Vagina (tissue), 2 donors: ENCODE data around the gene TPRN. TPM values are rescaled to one million over a fixed set of nuclear protein-coding genes. Genes with fewer than 3 reads are reported as not detected.
A peak's percentile ranks its signal among the peaks of the same experiment; 100 is the strongest.

Experiments used
- DNase-seq, 2 donors: peaks; one replicate each; pipeline ENCODE4 v3.0.0-alpha.2; 2017; ENCODE audit errors: extremely low spot score in 2 of 2
- H3K27ac ChIP-seq: fragments of 200-600 bp; sonication (generic); one replicate; pipeline ENCODE4 v1.5.1; 2019
- H3K27me3 ChIP-seq: fragments of 200-600 bp; sonication (generic); one replicate; pipeline ENCODE4 v1.5.1; 2019
- H3K36me3 ChIP-seq, 2 donors: fragments of 200-600 bp; sonication (generic); one replicate each; pipeline ENCODE4 v1.5.1; 2017 to 2019
- H3K4me1 ChIP-seq: fragments of 200-600 bp; sonication (generic); one replicate; pipeline ENCODE4 v1.5.1; 2019
- H3K4me3 ChIP-seq, 2 donors: fragments of 200-600 bp; sonication (generic); 1 replicate in 1 of 2; 2 replicates in 1 of 2; pipeline ENCODE4 v1.5.1; 2016 to 2019
- H3K9me3 ChIP-seq: fragments of 200-600 bp; sonication (generic); one replicate; pipeline ENCODE4 v1.5.1; 2019
- POLR2A ChIP-seq, 2 donors: fragments of 450-650 bp; IDR thresholded peaks; one replicate each; pipeline ENCODE4 v1.6.1; 2017; ENCODE audit warnings: antibody characterized with exemption in 2 of 2, mild to moderate bottlenecking in 2 of 2, moderate library complexity in 2 of 2
- POLR2AphosphoS5 ChIP-seq, 2 donors: sonication (generic); formaldehyde crosslinking; IDR thresholded peaks; one replicate each; pipeline ENCODE4 v1.9.0; 2017; ENCODE audit warnings: antibody characterized with exemption in 2 of 2, mild to moderate bottlenecking in 2 of 2, low read depth in 1 of 2; ENCODE audit not compliant: insufficient read depth in 1 of 2
- intact Hi-C: fragments of 100-400 bp; cut with DNase I; formaldehyde crosslinking; loops from one replicate; pipeline ENCODE4 v1.15.1; 2023
- total RNA-seq: library from RNA; depleted of rRNA; stranded (reverse); fragments of >200 nt; gene quantifications from one replicate; pipeline ENCODE4 v1.2.3, GENCODE V29; 2016
- TF ChIP-seq, protein P1 (sequence below), 3 experiments: fragments of 450-650 bp in 2 of 3; fragments of 200-600 bp in 1 of 3; sonication (generic) in 1 of 3; IDR thresholded peaks; one replicate each; pipeline ENCODE4 v1.5.1; 2017 to 2019; ENCODE audit warnings: antibody characterized with exemption in 3 of 3, mild to moderate bottlenecking in 2 of 3, moderate library complexity in 2 of 3

The TPRN gene
- total RNA-seq, 1 donor from 2014 or later: 6.9 TPM

DNA sequence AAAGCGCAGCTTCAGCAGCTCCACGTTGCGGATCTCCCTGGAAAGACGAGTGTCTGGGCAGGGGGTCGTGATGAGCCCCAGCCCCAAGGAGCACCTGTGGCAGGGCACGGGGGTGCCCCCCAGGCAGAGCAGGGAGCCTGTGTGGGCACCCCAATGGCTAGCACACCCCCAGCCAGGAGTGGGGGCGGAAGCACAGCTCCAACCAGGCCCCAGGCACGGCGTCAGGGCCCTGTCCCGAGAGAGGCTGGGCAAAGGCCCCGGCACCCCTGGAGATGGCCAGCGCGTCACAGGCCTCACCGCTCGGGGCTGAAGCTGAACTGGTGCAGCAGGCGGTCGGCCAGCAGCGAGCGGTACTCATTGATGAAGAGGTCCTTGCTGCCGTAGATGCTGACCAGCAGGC lies 20.1 kb downstream of the TPRN start:
- H3K36me3 ChIP-seq: peaks cover 0 to 59% of the 10 kb centered on the region in 2 donors
- intact Hi-C loops: no loop called here
- TF ChIP-seq POLR2AphosphoS5 (IDR thresholded peaks at IDR 0.05; ENCODE audit: insufficient read depth in 1 of 2, low read depth in 1 of 2): no peak

DNA sequence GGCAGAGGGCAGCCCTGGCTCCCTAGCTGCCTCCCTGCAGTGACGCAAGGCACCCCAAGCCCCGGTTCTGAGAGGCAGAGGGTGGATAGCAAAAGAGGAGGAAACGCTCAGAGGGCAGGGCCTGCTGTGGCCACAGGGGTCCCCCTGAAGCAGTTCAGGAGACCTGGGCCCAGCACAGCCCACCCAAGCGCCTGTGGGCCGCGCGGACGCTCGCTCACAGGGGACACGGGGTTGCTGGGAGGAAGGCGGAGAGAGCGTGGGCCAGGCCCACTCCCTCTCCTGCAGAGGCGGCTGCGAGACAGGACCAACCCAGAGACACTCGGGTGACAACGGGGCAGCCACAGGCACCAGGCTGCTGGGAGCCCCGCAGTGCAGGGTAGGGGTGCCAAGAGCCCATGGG lies 20.8 kb downstream of the TPRN start:
- Histone ChIP-seq H3K4me1 (peaks cover 9% of the 10 kb centered on the region), H3K27me3 (no peaks in the 10 kb centered on the region), H3K4me3 (no peak overlapping the region), H3K27ac (no peak overlapping the region), H3K9me3 (no peaks in the 10 kb centered on the region), H3K36me3 (peaks cover 0 to 55% of the 10 kb centered on the region in 2 donors)
- TF ChIP-seq, protein P1, sequence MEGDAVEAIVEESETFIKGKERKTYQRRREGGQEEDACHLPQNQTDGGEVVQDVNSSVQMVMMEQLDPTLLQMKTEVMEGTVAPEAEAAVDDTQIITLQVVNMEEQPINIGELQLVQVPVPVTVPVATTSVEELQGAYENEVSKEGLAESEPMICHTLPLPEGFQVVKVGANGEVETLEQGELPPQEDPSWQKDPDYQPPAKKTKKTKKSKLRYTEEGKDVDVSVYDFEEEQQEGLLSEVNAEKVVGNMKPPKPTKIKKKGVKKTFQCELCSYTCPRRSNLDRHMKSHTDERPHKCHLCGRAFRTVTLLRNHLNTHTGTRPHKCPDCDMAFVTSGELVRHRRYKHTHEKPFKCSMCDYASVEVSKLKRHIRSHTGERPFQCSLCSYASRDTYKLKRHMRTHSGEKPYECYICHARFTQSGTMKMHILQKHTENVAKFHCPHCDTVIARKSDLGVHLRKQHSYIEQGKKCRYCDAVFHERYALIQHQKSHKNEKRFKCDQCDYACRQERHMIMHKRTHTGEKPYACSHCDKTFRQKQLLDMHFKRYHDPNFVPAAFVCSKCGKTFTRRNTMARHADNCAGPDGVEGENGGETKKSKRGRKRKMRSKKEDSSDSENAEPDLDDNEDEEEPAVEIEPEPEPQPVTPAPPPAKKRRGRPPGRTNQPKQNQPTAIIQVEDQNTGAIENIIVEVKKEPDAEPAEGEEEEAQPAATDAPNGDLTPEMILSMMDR (IDR thresholded peaks at IDR 0.05): no peak
- TF ChIP-seq POLR2AphosphoS5 (IDR thresholded peaks at IDR 0.05; ENCODE audit: insufficient read depth in 1 of 2, low read depth in 1 of 2) (no peak), POLR2A (IDR thresholded peaks at IDR 0.05) (no peak)
- intact Hi-C loops: no loop called here
- DNase-seq: no peak

More for the DNA sequence above, 20.1 kb downstream of the TPRN start:
- H3K4me1 ChIP-seq: peaks cover 8% of the 10 kb centered on the region
- no peak for DNase-seq
- no peak overlapping the region for H3K4me3 ChIP-seq
- H3K9me3 ChIP-seq: no peaks in the 10 kb centered on the region
- H3K27me3 ChIP-seq: no peaks in the 10 kb centered on the region
- H3K27ac ChIP-seq: no peak overlapping the region

DNA sequence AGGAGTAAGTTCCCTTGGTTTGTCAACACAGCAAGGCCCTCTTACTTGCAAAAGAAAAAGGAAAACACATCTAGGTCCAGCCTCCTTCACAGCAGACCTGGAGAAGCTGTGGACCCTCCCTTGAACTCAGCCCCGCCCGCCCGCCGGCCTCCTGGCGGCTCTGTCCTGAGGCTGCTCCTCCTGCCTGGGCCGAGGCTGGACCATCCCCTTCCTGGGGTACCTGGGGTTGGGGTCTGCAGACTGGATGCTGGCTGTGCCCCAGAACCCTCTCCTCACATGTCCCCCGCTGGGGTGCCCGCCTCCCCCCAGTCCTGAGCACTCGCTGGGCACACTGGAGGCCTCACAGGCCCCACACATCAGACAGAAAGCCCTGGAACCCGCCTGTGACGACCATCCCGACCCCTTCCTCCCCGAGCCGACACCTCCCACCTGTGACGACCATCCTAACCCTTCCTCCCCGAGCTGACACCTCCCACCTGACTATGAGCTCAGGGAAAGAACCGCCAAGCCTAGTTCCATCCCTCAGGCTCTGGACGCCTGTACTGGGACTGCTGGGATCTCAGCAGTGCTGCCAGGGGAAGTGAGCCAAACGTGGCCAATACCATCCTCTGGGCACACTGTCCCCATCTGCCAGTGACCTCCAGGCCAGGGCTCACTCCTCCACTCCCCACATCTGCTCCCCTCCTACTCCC lies 21.5 kb downstream of the TPRN start:
- H3K27ac ChIP-seq: no peak overlapping the region
- TF ChIP-seq POLR2AphosphoS5 (IDR thresholded peaks at IDR 0.05; ENCODE audit: insufficient read depth in 1 of 2, low read depth in 1 of 2) (no peak), POLR2A (IDR thresholded peaks at IDR 0.05) (no peak)
- TF ChIP-seq, protein P1 (IDR thresholded peaks at IDR 0.05): no peak
- intact Hi-C loops: no loop called here
- DNase-seq: no peak
- peaks cover 0 to 54% of the 10 kb centered on the region in 2 donors for H3K36me3 ChIP-seq
- H3K4me3 ChIP-seq: no peak overlapping the region
- peaks cover 13% of the 10 kb centered on the region for H3K4me1 ChIP-seq
- H3K9me3 ChIP-seq: no peaks in the 10 kb centered on the region
- H3K27me3 ChIP-seq: no peaks in the 10 kb centered on the region

DNA sequence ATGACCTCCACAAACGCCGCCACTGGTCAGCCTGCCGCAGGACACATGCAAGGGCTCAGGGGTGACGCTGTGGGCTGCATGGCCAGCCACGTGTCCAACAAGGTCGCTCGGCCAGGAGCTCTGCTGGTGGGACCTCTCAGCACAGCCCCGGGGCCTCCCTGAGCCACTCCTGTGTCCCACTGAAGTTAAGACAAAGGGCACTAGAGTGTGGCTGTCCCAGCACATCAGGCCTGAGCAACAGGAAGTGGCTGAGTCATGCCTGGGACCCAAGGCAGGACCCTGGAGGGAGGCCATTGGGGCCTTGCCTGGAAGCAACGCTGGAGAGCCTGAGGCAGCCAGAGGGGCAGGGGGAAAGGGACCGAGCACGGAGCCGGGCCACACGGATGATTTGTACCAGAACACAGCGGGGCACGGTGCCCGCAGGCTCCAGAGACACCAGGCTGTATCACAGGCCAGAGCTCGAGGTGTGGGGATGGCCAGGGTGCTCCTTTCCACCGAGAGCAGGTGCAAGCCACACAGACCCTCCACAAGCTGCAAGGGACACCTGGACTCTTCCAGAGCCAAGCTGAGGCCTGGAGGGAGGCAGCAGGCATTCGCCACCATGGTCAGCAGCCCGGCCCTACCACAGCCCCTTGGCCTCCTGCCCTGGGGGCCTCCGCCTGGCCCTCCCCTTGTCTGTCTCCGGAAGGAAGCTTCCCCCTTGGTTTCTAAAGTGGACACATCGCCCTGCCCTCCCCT lies 22.2 kb downstream of the TPRN start:
- H3K27ac ChIP-seq: no peak overlapping the region
- no peak overlapping the region for H3K4me3 ChIP-seq
- no peak for DNase-seq
- H3K36me3 ChIP-seq: peaks cover 0 to 47% of the 10 kb centered on the region in 2 donors
- H3K27me3 ChIP-seq: no peaks in the 10 kb centered on the region
- no peaks in the 10 kb centered on the region for H3K9me3 ChIP-seq
- TF ChIP-seq, protein P1 (IDR thresholded peaks at IDR 0.05): no peak
- no peak for TF ChIP-seq POLR2AphosphoS5 (IDR thresholded peaks at IDR 0.05; ENCODE audit: insufficient read depth in 1 of 2, low read depth in 1 of 2)
- no peak for TF ChIP-seq POLR2A (IDR thresholded peaks at IDR 0.05)
- intact Hi-C loops: no loop called here
- peaks cover 13% of the 10 kb centered on the region for H3K4me1 ChIP-seq

DNA sequence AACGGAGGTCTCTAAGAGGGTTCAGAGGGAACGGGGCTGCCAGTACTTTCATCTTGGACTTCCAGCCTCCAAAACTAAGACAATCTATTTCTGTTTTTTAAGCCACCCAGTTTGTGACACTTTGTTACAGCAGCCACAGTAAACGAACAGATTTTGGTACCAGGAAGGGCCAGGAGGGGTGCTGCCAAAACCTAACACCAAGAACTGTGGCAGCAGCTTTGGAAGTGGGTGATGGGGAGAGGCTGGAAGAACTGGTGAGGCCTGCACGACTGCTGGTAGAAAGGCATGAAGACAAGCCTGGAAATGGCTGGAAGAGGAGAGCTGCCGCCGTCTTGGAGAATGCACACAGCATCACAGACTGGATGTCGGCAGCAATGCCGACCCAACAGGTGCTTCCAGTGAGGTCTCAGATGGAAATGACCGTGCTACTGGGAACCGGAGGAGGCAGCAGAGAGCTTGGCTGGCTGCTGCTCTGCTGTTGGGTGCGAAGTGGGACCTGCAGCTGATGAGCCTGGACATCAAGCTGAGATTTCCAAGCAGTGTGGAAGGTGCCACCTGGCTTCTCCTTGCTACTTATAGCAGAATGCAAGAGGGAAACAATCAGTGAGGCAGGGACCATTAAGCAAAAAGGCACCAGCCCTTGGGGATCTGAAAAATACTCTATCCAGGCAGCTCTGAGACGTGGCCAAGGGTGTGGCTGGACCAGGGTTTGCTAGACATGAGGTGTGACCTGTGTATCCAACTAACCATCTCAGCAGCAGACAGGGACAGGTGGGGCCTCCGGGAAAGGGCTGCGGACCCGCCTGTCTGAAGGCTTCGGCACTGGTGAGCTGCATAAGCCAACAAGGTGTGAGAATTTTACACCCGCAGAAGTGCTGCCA lies 24.0 kb downstream of the TPRN start:
- H3K36me3 ChIP-seq: peaks cover 0 to 29% of the 10 kb centered on the region in 2 donors
- TF ChIP-seq POLR2A (IDR thresholded peaks at IDR 0.05): no peak
- TF ChIP-seq, protein P1 (IDR thresholded peaks at IDR 0.05): peak in 1 of 3 experiments; percentile 16
- no peaks in the 10 kb centered on the region for H3K9me3 ChIP-seq
- H3K4me1 ChIP-seq: peaks cover 13% of the 10 kb centered on the region
- no peak overlapping the region for H3K4me3 ChIP-seq
- H3K27me3 ChIP-seq: no peaks in the 10 kb centered on the region
- no peak overlapping the region for H3K27ac ChIP-seq
- intact Hi-C loops: no loop called here
- DNase-seq: no peak
